Lower leg skin (tissue), 3 donors: Measurements from ENCODE around the gene MAP4K5.

Source experiments
- POLR2A ChIP-seq, 2 donors: fragments of 450-650 bp; IDR thresholded peaks; one replicate each; pipeline ENCODE4 v1.6.1; 2016 to 2017; ENCODE audit warnings: antibody characterized with exemption in 2 of 2, mild to moderate bottlenecking in 1 of 2, moderate library complexity in 1 of 2
- TF ChIP-seq, protein P1 (sequence below), 3 donors: fragments of 450-650 bp; IDR thresholded peaks; one replicate each; pipeline ENCODE4 v1.5.1; 2016; ENCODE audit warnings: antibody characterized with exemption in 3 of 3, mild to moderate bottlenecking in 3 of 3, moderate library complexity in 2 of 3

DNA sequence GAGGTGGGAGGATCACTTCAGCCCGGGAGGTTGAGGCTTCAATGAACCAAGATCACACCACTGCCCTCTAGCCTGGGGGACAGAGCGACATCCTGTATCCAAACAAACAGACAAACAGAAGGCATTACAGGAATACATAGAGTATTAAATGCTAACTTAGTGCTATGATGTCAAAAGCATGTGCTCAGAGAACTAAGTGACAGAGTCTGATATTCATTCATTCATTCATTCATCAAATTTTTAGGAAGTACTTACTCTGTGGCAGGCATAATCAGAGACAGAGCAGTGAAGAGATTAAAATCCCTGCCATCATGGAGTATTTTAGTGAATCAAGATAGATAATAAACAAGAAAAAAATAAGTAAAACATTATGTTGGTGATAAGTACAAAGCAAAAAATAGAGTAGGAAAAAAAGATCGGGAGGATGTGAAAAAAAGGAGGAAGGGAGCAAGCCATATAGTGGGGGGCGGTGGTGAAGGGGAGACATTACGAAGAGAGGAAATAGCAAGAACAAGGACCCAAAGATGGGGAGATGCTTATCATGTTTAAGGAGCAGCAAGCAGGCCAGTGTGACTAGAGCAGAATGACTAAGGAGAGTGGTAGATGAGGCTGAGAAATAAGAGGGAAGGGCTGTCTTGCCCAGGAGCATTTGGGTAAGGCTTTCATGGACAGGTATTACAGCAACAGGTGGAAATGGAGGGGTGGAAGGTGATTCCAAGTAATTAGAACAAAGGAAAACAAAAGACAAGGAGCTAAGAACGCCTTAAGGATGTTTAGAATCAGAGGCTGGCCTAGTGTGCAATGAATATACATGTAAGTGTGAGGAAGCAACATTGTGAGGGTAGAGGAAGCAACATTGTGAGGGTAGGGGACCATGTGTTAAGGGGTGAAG is 2.8 kb downstream of the MAP4K5 start:
- no peak for TF ChIP-seq POLR2A (IDR thresholded peaks at IDR 0.05)
- TF ChIP-seq, protein P1, sequence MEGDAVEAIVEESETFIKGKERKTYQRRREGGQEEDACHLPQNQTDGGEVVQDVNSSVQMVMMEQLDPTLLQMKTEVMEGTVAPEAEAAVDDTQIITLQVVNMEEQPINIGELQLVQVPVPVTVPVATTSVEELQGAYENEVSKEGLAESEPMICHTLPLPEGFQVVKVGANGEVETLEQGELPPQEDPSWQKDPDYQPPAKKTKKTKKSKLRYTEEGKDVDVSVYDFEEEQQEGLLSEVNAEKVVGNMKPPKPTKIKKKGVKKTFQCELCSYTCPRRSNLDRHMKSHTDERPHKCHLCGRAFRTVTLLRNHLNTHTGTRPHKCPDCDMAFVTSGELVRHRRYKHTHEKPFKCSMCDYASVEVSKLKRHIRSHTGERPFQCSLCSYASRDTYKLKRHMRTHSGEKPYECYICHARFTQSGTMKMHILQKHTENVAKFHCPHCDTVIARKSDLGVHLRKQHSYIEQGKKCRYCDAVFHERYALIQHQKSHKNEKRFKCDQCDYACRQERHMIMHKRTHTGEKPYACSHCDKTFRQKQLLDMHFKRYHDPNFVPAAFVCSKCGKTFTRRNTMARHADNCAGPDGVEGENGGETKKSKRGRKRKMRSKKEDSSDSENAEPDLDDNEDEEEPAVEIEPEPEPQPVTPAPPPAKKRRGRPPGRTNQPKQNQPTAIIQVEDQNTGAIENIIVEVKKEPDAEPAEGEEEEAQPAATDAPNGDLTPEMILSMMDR (IDR thresholded peaks at IDR 0.05) = no peak
